GM18526 (cell line): ENCODE measurements around the gene SLC25A41.

Experiments
- POLR2A ChIP-seq: IDR thresholded peaks from 3 replicates; pipeline ENCODE4 v1.6.1; 2011; ENCODE audit not compliant: insufficient read length; ENCODE audit errors: extremely low read depth

Gene SLC25A41

DNA sequence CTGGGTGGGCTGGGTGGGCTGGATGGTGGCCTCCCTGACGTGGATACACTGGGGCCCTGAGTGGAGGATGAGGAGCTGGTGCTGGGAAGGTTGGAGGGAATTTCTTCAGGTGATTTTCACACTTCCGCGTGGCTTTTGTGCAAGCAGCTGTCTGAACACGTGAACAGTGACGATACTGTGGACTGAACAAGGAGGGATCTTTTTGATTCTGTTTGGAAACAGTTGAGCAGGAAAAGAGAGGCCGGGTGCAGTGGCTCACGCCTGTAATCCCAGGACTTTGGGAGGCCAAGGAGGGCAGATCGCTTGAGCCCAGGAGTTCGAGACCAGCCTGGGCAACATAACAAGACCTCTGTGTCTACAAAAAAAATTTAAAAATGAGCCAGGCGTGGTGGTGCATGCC lies 31.5 kb downstream of the SLC25A41 start:
- no peak for TF ChIP-seq POLR2A

DNA sequence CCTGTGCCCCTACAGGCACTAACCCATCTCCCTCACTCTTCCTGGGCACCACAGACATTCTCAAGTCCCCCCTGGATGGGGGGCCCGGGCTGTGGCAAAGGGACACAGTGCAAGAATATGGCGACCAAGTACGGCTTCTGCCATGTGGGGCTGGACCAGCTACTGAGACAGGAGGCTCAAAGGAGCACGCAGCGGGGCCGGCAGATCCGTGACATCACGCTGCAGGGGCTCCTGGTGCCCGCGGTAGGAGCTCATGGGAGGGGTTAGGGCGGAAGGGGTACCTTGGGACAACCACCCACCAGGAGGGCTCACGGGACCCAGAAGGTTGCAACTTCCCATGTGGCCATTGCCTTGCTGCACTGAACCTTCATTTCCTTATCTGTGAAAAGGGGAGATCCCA lies 37.3 kb downstream of the SLC25A41 start:
- no peak for TF ChIP-seq POLR2A

DNA sequence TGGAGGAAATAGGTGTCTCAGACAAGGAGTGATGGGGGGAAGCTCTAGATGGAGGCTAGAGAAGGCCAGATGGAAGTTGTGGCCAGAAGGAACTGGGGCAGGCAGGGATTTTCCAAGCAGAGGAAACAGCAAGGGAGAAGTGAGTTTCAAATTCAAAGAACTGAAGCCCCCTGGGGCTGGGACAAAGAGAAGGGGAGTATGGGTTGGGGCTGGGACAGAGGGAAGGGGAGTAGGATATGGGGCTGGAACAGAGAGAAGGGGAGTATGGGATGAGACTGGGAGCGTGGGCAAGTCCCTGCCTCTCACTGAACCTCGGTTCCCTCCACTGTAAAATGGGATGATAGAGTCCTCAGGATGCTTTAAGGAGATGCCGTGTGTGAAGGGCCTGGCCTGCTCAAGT lies 38.7 kb downstream of the SLC25A41 start:
- TF ChIP-seq POLR2A: no peak

DNA sequence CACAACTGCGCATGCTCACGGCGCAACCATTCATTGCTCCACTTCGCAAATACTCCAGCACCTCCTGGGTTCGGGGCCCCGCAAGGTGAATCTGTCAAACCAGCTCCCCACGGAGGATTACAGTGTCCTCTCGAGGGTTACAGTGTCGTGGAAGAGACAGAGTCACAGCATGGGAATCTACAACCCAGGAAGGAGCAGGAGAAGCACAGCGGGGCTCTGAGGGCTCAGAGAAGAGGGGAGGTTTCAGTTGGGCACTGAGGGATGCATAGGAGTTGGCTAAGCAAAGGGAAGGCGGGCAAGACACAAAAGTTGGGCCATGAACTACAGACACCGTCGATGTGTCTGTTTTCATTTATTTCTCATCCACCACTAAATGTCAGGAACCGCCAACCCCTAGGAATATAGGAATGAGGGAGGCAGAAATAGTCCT lies 39.6 kb downstream of the SLC25A41 start:
- TF ChIP-seq POLR2A: no peak

DNA sequence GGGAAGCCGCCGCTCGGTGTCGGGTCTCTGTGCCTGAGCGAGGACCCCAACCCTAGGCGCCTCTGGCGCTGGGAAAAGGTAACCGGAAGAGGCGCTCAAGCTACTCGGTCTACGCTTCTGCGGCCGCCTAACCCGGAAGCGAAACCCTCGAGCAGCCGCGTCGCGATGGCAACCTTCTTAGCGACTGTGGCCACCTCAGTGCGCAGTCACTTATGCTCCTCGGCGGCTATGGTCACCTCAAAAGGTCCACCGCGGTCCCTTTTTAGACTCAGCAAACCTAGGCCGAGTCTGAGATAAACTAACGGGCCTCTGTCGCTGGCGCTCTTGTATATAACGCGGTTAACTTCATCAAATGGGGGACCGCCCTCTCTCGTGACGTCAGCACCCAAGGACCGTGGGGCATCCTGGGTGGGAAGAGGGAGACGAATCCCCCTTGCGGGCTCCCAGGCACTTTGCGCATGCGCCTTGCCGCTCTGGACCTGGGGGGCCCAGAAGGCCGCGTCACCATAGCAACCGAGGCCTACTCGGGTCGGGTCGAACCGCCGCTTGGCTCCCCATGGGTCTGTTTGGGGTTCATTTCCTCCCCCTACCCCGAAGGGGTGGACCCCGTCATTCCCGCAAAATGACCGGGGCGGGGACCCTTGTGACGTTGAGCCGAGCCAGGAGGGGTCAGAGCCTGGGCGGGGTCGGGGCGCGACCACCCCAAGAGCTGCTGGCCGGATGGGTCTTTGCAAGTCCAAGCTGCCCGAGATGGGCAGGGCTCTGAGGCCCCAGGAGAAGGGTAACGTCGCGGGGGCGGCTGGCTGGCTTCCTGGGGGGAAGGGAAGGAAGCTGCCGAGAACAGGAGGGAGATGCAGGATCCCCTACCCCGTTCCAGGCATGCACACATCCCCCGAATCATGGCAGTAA lies 40.2 kb downstream of the SLC25A41 start, which contains the start of gene GTF2F1:
Gene GTF2F1 (minus strand): TSS at position 91 of the 909 bp plus-strand sequence. CDS start 169 bp downstream, outside the sequence.
- TF ChIP-seq POLR2A: peak; percentile 67

DNA sequence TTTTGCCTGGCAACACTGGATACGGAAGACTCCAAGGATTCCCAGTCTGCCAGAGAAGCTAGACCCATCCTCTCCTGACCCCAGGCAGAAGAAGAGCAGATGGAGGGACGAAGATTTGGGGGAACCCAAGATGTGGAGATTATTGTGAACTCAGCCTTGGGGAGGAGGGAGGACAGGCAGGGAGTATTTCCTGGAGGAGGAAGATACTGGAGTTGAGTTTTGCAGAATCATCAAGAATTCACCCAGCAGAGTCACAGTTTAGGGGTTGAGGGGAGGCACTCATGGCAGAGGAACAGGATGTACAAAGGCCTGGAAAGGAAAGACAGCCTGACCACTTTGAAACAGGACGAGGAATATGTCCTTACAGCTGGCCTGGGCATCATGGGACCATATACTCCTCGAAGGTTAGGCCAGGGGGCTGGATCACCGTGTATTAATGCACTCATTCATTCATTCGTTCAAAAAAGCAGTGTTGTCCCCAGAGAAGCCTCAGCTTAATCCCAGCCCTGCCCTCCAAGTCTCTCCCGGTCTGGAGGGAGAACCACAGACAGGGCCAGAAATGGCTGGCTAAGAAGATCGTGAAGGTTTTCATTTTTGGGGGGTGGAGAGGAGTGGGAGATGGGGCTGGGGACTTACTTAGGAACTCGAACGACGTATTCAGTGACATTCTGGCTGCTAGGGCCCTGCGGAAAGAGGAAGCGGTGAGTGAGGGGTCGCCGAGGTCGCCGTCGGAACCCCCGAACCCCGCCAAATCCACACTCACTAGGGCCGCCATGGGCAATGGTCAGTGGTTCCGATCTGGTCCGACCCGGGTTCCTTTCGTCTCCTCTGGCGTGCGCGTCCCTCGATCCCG lies 41.1 kb downstream of the SLC25A41 start:
- no peak for TF ChIP-seq POLR2A

DNA sequence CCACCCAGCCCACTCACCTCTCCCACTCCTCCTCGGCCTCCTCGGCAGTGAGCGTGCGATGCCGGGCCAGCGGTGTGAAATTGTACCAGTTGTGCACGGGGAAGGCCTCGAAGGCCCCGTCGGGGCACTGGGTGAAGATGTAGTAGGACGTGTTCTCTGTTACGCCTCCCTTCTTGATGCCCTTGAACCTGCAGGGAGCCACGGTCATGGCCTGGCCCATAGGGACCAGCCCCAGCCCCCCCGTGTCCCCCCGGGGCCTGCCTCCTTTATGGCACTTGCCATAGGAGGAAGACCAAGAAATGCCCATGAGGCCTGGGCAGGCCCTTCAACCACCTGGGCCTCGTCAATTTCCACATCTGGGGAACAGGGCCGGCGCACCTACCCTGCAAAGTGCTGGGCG lies 46.2 kb downstream of the SLC25A41 start:
- TF ChIP-seq POLR2A: no peak

DNA sequence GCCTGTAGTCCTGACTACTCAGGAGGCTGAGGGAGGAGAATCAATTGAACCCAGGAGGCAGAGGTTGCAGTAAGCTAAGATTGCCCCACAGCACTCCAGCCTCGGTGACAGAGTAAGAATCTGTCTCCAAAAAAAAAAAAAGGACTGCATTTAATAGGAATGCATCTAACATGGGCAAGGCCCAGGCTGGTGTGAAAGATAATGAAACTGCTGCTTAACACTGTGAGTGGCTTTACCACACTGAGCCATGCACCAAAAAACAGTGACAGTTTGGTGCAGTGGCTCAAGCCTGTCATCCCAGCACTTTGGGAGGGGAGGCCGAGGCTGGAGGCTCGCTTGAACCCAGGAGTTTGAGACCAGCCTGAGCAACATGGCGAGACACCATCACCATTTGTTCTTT lies 49.2 kb downstream of the SLC25A41 start:
- no peak for TF ChIP-seq POLR2A

DNA sequence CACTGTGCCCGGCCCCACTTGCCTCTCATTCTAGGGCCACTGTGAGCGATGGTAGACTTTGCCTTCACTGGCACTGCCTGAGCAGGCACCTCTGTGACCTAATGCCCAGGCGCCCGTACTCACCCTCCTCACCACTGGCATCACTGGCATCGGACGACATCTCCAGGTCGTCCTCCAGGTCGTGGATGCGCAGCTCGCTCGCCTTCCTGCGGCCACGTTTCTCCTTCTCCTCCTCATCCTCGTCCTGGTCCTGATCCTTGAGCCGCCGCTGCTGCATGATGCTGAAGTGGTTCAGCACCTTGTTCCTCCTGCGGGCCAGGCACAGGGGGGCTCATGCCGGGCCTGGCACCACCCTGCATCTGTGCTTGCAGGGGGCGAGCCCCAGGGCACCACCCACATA lies 50.4 kb downstream of the SLC25A41 start:
- no peak for TF ChIP-seq POLR2A

DNA sequence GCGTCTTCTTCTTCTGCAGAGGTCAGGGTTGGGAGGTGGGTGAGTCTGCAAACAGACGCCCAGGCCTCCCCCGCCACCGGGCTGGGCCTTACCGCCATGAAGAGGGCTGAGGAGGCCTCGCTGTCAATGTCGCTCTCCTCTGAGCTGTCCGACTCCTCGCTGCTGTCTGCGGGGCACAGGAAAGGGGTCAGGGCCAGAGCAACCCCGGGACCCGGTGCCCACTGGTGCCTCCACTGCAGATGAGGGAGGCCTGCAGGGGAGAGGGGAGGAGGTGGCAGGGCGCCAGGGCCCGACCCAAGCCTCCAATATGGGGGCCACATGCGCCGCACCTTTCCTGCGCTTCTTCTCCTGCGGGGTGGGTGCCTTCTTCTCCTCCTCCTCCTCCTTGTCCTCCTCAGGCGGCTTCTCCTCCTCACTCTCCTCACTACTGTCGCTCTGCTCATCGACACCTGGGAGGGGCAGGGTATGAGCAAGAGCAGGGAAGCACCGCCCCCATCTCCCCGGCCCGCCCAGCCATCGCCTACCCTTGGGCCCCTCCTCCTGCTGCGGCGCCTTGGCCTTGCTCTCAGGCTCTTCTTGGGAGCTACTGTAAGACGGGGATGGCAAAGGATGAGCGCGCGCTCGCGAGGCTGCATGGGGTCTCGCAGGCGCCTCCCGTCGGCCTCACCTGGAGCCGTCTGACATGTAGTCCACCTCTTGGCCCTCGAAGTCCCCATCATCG lies 52.4 kb downstream of the SLC25A41 start:
- TF ChIP-seq POLR2A: no peak

DNA sequence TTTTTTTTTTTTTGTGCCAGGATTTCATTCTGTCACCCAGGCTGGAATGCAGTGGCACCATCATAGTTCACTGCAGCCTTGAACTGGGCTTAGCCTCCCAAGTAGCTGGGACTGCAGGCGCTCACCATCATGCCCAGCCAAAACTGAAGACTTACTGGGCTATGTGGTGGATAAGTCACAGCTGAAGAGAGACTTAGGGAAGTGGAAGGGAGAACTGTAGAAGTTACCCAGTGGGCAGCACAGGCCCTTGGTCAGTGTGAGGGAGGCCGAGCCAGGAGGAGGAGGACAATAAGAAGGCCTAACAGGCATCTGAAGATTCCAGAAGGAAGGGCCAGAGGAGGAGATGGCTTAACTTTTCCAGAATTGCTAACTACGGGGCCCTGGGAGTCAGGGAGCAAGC lies 53.8 kb downstream of the SLC25A41 start:
- no peak for TF ChIP-seq POLR2A

DNA sequence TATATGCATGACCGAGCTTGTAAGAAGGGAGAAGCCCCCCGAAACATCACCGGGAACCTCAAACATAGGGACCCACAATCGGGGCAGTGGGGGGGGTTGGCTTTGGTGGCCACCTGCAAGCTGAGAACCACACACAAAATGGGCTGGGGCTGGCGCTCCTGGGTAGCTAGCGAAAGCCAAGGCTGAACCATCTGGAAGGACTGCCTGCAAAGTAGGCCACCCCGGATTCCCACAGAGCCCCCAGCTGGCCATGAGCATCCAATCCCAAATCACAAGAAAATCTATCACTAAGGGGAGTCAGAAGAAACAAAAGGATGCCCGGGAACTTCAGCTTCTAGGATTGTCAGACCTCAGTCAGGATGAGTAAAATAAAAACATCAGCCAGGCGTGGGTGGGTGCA lies 55.1 kb downstream of the SLC25A41 start:
- no peak for TF ChIP-seq POLR2A

DNA sequence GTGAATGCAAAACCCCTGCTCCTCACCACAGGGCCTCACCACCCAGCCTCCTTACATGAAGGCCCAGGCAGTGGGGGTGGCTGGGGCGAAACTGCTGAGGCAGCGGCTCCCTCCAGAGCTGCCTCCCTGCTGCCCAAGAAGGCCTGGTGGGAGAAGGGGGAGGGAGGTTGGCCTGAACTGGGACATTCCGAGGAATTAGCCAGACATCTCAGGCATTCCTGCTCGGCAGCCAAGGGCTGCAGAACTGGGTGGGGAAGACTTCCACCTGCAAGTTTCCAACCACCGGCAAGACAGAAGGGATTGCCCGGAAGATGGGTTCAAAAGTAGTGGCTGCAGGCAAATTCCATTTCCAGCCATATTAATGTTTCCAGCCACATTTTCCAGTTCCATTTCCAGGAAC lies 55.5 kb downstream of the SLC25A41 start:
- no peak for TF ChIP-seq POLR2A

DNA sequence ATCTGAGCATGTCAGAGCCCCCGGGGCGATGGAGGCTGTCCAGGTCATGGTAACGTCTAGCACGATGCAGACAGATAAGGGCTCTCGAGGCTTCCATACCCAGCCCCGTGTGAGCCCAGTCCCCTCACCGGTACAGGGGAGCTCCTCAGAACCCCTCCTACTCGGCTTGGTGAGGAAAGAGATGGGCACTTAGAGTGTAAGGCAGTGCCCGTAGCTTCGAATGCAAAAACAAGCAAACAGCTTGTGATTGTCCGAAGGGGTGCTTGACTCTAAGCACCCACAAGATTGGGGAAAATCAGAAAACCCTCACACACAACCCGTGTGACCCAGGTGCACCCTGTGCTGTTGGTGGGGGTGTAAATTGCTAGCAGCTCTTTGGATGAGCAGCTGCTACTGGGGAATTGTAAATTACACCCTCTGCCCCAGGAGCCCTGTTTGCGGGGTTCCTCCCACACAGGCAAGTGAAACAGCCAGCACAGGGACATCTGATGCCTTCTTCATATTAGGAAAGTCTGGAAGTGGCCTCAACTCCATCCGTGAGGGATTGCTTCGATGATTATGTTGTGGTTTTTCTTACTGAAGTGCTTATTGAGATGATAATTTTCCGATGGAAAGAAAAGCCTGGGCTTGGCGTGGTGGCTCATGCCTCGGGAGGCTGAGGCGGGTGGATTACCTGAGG lies 56.9 kb downstream of the SLC25A41 start:
- no peak for TF ChIP-seq POLR2A
